GM04504 (cell line): ENCODE measurements around the gene BGLAP.

Source experiments
- DNase-seq: peaks from one replicate; pipeline ENCODE4 v3.0.0-alpha.2; 2012; ENCODE audit warnings: low read depth

BGLAP gene

GRCh38 chr1:156258859-156259258 lies 16.9 kb downstream of the BGLAP start:
- DNase-seq, result no peak

GRCh38 chr1:156259805-156260204 lies 17.8 kb downstream of the BGLAP start:
- no peak for DNase-seq

- DNase-seq, result no peak
These were observed 18.9 kb downstream of the BGLAP start for GRCh38 chr1:156260896-156261295.

- DNase-seq, result peak; percentile 77
These were observed 20.7 kb downstream of the BGLAP start for GRCh38 chr1:156262461-156263287.

GRCh38 chr1:156263288-156263655 lies 21.3 kb downstream of the BGLAP start:
- no peak for DNase-seq

- no peak for DNase-seq
These were observed 24.1 kb downstream of the BGLAP start for GRCh38 chr1:156266051-156266450.

- no peak for DNase-seq
These were observed 26.4 kb downstream of the BGLAP start for GRCh38 chr1:156268336-156268735.

- no peak for DNase-seq
These were observed 28.3 kb downstream of the BGLAP start for GRCh38 chr1:156270314-156270713.

GRCh38 chr1:156276532-156276931 lies 34.5 kb downstream of the BGLAP start:
- DNase-seq, result no peak

GRCh38 chr1:156276966-156277381 lies 35.0 kb downstream of the BGLAP start:
- no peak for DNase-seq

GRCh38 chr1:156279837-156280236 lies 37.9 kb downstream of the BGLAP start:
- DNase-seq, result no peak

GRCh38 chr1:156281281-156281680 lies 39.3 kb downstream of the BGLAP start:
- no peak for DNase-seq

- no peak for DNase-seq
These were observed 39.9 kb downstream of the BGLAP start for GRCh38 chr1:156281693-156282478.

- DNase-seq, result peak; percentile 98
These were observed 40.7 kb downstream of the BGLAP start, which contains the start of gene SMG5 for GRCh38 chr1:156282479-156283222. Gene SMG5, minus strand, starts transcription at chr1:156282825. Its CDS starts 145 bp downstream, at chr1:156282680.

- DNase-seq, result no peak
These were observed 41.5 kb downstream of the BGLAP start for GRCh38 chr1:156283521-156283920.

GRCh38 chr1:156284112-156284511 lies 42.1 kb downstream of the BGLAP start, which contains the start of gene TMEM79:
Gene TMEM79, plus strand, starts transcription at chr1:156284325. Its CDS starts 902 bp downstream, at chr1:156285227.
- no peak for DNase-seq

GRCh38 chr1:156284757-156285156 lies 42.8 kb downstream of the BGLAP start:
- DNase-seq, result no peak

GRCh38 chr1:156285437-156285836 lies 43.5 kb downstream of the BGLAP start:
- DNase-seq, result no peak

GRCh38 chr1:156286061-156286460 lies 44.1 kb downstream of the BGLAP start:
- DNase-seq, result no peak

GRCh38 chr1:156289857-156290256 lies 47.9 kb downstream of the BGLAP start:
- DNase-seq, result no peak

- DNase-seq, result peak; percentile 64
These were observed 49.5 kb downstream of the BGLAP start for GRCh38 chr1:156291226-156292061.
